RWPE1 (cell line): ENCODE measurements around the gene ADCK1.

ENCODE experiments used
- CTCF ChIA-PET: fragments of 350-600 bp; sonication (Branson Sonifier 250); formaldehyde crosslinking; extraction: SDS; loops from one replicate; lab custom pipeline; 2021; lab: Yijun Ruan, JAX
- POLR2A ChIA-PET: fragments of 400-600 bp; formaldehyde crosslinking; extraction: SDS; loops from one replicate; lab custom pipeline; 2020; ENCODE audit warnings: antibody characterized with exemption; ENCODE audit not compliant: low non-redundant PET; lab: Yijun Ruan, JAX
- DNase-seq: peaks from one replicate; pipeline ENCODE4 v3.0.0; 2012; ENCODE audit warnings: low spot score
- H3K27ac ChIP-seq: fragments of 450-650 bp; 2 replicates; pipeline ENCODE4 v1.5.1; 2017
- TF ChIP-seq, protein P1 (sequence below): fragments of 450-650 bp; conservative IDR thresholded peaks from 2 replicates; pipeline ENCODE4 v1.5.1; 2017; ENCODE audit warnings: low read depth, mild to moderate bottlenecking

The ADCK1 gene

DNA sequence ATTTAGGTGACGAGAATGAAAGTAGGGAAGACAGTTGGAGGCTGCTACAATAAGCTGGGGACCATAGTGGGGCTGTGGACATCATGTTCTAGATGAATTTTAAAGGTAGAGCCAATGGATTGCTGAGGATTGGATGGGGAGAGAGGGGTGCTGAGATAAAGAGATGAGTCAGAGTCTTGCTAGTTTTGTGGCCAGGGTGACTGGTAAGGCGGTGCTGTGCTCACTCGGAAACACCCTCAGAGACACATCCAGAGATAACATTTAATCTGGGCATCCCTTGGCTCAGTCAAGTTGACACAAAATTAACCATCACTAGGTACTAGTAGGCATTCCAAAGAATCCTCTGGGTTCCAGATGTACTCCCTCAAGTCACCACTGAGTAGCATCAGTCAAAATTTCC, 170.7 kb downstream of the ADCK1 start:
- DNase-seq: no peak
- ChIA-PET CTCF (no interaction called here), POLR2A (no interaction called here)
- TF ChIP-seq, protein P1, sequence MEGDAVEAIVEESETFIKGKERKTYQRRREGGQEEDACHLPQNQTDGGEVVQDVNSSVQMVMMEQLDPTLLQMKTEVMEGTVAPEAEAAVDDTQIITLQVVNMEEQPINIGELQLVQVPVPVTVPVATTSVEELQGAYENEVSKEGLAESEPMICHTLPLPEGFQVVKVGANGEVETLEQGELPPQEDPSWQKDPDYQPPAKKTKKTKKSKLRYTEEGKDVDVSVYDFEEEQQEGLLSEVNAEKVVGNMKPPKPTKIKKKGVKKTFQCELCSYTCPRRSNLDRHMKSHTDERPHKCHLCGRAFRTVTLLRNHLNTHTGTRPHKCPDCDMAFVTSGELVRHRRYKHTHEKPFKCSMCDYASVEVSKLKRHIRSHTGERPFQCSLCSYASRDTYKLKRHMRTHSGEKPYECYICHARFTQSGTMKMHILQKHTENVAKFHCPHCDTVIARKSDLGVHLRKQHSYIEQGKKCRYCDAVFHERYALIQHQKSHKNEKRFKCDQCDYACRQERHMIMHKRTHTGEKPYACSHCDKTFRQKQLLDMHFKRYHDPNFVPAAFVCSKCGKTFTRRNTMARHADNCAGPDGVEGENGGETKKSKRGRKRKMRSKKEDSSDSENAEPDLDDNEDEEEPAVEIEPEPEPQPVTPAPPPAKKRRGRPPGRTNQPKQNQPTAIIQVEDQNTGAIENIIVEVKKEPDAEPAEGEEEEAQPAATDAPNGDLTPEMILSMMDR: no peak
- H3K27ac ChIP-seq: no peak overlapping the region

DNA sequence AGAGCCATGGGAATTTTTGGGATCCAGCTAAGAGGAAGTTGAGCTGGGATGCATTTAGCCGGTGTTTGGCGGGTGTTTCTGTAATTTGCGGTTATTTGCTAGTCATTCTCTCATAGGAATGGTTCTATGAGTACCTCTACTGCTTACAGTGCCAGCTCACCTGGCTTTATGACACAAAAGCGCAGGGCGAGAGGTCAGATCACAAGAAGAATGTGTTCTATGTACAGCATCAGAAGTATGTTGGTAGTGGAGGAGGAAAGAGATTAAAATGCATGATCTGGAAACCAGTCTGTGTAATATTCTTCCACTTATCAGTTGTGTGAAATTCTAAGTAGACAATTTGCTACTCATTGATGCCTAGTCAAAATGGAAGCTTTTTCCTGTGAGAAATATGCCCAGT, 173.3 kb downstream of the ADCK1 start:
- DNase-seq: no peak
- POLR2A ChIA-PET: interaction anchor here (0.5 kb wide), 1 partner anchor 133 kb away, joined by 8 read pairs; no protein-coding TSS in a partner anchor
- H3K27ac ChIP-seq: no peak overlapping the region
- TF ChIP-seq, protein P1: no peak
- CTCF ChIA-PET: no interaction called here

DNA sequence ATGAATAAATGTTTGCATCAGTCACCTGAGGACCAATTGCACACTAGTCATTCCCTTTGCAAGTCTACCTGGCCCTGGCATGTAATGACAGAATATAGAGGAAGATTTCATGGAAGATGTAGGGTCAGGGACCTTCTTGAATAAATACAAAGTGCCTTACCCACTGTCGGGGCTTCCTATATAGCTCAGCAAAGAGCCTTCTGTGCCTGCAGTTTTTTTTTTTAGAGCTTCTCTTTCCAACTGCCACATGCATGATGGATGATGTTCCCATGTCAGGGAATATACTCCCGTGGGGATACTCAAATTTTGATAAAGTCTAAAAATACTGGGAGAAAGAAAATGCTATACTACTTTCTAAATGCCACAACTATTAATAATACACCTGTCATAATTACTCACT, 176.7 kb downstream of the ADCK1 start:
- CTCF ChIA-PET: interaction anchor here (0.7 kb wide), 1 partner anchor 1549 kb away, joined by 6 read pairs; no protein-coding TSS in a partner anchor

DNA sequence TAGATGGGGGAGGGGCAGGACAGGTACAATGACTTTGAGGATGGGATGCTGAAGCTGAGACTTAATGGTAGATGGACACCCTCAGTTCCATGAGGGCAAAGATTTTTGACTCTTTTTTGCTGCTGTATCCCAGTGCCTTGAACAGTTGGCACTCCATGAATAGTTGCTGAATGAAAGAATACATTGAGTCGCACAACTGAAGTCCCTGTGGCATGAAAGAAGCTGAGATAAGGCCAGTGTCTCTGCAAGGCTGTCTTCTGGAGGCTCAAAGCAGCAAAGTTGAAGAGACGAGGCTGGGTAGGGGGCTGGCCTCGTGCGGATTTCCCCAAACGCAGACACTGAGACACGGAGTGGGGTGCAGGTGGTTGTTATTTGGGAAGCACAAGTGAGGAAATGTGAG, 179.3 kb downstream of the ADCK1 start:
- DNase-seq: no peak
- CTCF ChIA-PET: no interaction called here
- POLR2A ChIA-PET: no interaction called here
- TF ChIP-seq, protein P1: no peak
- H3K27ac ChIP-seq: no peak overlapping the region

More for the DNA sequence above, 176.7 kb downstream of the ADCK1 start:
- POLR2A ChIA-PET: no interaction called here
- no peak for DNase-seq
- no peak overlapping the region for H3K27ac ChIP-seq
- TF ChIP-seq, protein P1: no peak

DNA sequence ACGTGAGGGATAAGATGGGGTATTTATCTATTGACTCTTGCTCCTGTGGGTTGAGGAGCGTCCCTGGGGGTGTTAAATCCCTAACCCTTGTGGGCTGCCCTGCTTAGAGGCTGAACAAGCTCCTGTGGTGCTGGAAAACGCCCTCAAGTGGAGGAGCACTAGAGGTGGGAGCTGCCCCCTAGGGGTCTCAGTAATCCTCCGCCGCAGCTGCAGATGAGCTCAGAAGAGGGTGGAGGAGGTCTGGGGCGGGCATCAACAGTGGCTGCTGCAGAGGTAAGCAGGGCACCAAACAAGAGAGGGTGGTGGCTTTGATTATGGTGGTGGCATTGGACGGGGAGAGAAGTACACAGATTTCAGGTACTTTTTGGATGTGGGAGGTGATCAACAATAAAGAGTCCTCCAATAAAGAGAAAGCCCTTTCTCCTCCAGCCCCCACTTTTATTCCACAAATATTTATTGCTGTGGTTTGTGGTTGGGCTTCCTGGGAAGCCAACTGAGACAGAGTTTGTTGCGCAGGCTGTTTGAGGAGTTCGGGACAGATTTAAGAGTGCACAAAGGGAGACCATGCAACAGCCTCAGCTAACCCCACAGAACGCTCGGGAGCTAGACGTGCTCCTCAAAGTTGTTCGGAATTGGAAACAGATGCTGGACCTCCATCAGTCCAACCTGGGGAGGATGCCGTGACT, 179.9 kb downstream of the ADCK1 start:
- H3K27ac ChIP-seq: no peak overlapping the region
- TF ChIP-seq, protein P1: no peak
- ChIA-PET CTCF (no interaction called here), POLR2A (no interaction called here)
- no peak for DNase-seq

DNA sequence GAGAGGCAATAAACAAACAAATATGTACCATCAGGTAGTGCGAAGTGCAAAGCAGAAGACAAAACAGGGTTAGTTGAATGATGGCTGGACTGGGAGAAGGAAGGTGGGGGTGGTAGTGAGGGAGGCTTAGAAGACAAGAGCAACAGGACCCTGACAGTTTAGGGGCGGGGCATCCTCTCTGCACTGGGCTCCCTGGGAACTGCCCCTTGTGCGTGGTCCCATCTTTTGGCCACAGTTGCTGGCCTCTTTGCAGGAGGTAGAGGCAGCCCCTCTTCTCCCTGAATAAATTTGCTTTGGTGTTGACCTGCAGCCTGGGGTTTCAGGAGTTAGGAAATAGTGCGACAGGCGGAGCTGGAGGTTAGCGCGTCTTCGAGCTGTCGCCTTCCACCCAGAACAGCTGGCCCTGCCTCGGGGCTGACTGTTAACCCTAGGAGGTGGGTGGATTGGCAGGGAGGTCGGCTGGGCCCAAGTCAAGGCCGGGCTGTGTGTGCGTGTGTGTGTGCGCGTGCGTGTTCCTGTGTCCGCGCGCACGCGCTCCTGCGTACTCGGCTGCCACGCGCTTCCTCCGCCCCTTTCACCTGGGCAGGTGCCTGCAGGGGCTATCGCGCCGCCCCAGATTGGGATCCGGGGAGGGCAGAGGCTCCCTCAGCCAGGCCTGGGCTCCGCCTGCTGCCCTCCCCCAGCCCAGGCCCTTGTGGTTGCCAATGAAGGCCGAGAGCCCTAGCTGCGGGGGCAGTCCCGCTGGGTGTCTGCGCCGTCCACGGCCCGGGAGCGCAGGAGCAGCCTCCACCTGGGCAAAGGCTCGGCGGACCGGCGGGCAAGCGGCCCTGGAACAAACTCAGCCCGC, 180.8 kb downstream of the ADCK1 start:
- CTCF ChIA-PET: interaction anchor here (0.6 kb wide), 1 partner anchor 157 kb away, joined by 3 read pairs; no protein-coding TSS in a partner anchor
- TF ChIP-seq, protein P1: no peak

More for the DNA sequence above, 180.8 kb downstream of the ADCK1 start:
- DNase-seq: peak; percentile 11
- no peak overlapping the region for H3K27ac ChIP-seq
- POLR2A ChIA-PET: no interaction called here
